COR-L47 (cell line): ENCODE data around the gene CFP.

Source experiments
- DNase-seq: peaks from one replicate; lab custom pipeline; 2025; lab: John Stamatoyannopoulos, UW

Gene CFP

DNA sequence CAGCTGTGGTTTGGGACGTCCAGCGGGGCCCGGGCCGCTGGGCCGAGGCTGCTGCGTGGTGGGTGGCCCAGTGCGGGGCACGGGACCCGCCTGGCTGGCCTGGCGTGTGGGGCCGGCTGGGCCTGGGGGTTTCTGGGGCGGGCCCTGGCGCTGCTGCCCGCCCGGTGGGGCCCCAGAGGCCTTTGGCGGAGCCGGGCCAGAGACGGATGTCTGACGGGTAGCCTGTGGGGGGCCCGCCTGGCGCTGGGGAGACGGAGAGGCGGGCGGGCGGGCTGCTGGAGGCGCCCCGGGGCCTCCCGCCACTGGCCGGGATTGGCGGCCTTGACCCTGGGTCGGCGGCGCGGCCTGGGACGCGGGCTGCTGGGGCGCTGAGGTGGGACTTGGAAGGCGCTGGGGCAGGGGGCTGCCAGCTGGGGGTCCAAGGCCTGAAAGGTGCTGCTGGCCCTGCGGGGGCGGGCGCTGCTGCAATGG, 55.6 kb downstream of the CFP start:
- DNase-seq: no peak

DNA sequence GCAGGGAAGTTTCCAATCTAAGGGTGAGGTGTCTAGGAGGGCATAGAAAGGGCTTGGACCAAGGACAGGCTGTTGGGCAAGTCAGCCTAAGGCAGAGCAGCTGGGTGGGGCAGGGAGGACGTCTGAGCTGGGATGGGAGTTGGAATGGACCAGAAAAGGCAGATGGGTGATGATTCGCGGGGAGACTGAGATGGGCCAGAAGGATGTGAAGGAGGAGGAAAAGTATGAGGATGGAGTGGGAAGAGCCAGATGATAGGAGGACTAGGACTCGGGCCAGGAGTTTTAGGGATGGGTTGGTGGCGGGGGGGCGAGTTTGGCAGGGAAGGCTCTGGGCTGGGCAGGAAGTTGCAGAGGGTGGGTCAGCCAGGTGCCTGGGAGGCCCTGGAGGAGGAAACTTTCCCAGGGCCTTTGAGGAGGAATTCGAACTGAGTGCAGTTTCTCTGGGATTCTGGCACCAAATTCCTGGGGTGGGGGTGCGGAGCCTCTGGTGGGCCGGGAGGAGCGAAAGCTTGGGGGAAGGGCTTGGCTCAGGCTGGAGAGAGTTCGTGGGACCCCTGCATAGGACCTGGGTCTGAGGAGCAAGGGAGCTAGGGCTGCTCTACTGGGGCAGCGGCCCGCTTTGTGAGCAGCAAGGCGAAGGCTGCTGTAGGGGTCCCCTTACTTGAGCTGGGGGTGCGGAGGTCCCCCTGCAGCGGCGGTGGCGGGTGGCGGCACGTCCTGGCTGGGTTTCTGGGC, 56.2 kb downstream of the CFP start:
- DNase-seq: no peak
